A673 (cell line): Measurements from ENCODE around the gene ATG7. TPM values are rescaled to one million over a fixed set of nuclear protein-coding genes. Genes with fewer than 3 reads are reported as not detected.
A peak's percentile ranks its signal among the peaks of the same experiment; 100 is the strongest.

Source experiments
- BruUV-seq: library from RNA; stranded (reverse); fragments of 400-500 nt; replicated peaks from 2 replicates; lab custom pipeline; 2021; lab: Mats Ljungman, UMichigan
- CTCF ChIA-PET: fragments of 300-600 bp; sonication (Branson Sonifier 250); formaldehyde crosslinking; loops from one replicate; lab custom pipeline; 2022; ENCODE audit warnings: antibody characterized with exemption; lab: Charles Lee
- POLR2A ChIA-PET: fragments of 300-600 bp; sonication (Branson Sonifier 250); formaldehyde crosslinking; loops from one replicate; lab custom pipeline; 2022; ENCODE audit warnings: antibody characterized with exemption; ENCODE audit not compliant: low non-redundant PET; lab: Charles Lee
- DNase-seq: peaks from one replicate; pipeline ENCODE4 v3.0.0-alpha.2; 2015; ENCODE audit warnings: low spot score
- H3K27ac ChIP-seq: fragments of 200-600 bp; sonication (generic); 2 replicates; pipeline ENCODE4 v1.5.1; 2016; ENCODE audit warnings: mixed run types, low read depth, mild to moderate bottlenecking, mixed read lengths, antibody characterized with exemption, low read length; ENCODE audit not compliant: poor library complexity, severe bottlenecking
- H3K27me3 ChIP-seq: fragments of 200-600 bp; sonication (generic); replicated peaks from 2 replicates; pipeline ENCODE4 v1.6.1; 2017; ENCODE audit warnings: mixed run types, low read depth, mild to moderate bottlenecking, mixed read lengths, antibody characterized with exemption, low read length; ENCODE audit not compliant: insufficient read depth, poor library complexity
- H3K36me3 ChIP-seq: fragments of 200-600 bp; sonication (generic); 2 replicates; pipeline ENCODE4 v1.6.1; 2016; ENCODE audit warnings: mixed run types, mild to moderate bottlenecking, mixed read lengths, antibody characterized with exemption, low read length; ENCODE audit not compliant: insufficient read depth, poor library complexity, severe bottlenecking
- H3K4me1 ChIP-seq: fragments of 200-600 bp; sonication (generic); 2 replicates; pipeline ENCODE4 v1.6.1; 2017; ENCODE audit warnings: mixed run types, mild to moderate bottlenecking, mixed read lengths, antibody characterized with exemption, low read length; ENCODE audit not compliant: insufficient read depth, poor library complexity, severe bottlenecking
- H3K4me3 ChIP-seq: fragments of 200-600 bp; sonication (generic); 2 replicates; pipeline ENCODE4 v1.5.1; 2016; ENCODE audit warnings: low read depth, mixed run types, mild to moderate bottlenecking, mixed read lengths, low read length; ENCODE audit not compliant: poor library complexity, severe bottlenecking
- H3K9me3 ChIP-seq: fragments of 200-600 bp; sonication (generic); 2 replicates; pipeline ENCODE4 v1.6.1; 2016; ENCODE audit warnings: mixed run types, low read depth, mild to moderate bottlenecking, mixed read lengths, antibody characterized with exemption, low read length; ENCODE audit not compliant: poor library complexity, severe bottlenecking
- CTCF ChIP-seq: fragments of 300-800, 200-600 bp; sonication (generic); conservative IDR thresholded peaks from 2 replicates; pipeline ENCODE4 v1.5.1; 2017; ENCODE audit warnings: low read depth, mild to moderate bottlenecking, antibody characterized with exemption, low read length, moderate library complexity, mixed read lengths
- EZH2 ChIP-seq: fragments of 200-600 bp; sonication (generic); IDR thresholded peaks from 2 replicates; pipeline ENCODE4 v1.6.1; 2017; ENCODE audit warnings: borderline replicate concordance, low read depth, mild to moderate bottlenecking, mixed read lengths, antibody characterized with exemption, low read length; ENCODE audit not compliant: poor library complexity, severe bottlenecking
- intact Hi-C: fragments of 100-400 bp; cut with micrococcal nuclease; formaldehyde crosslinking; loops from one replicate; pipeline ENCODE4 v1.10.0; 2022; ENCODE audit not compliant: unreplicated experiment
- total RNA-seq: library from RNA; stranded (reverse); gene quantifications from 2 replicates; pipeline ENCODE4 v1.2.3, GENCODE V29; 2021

Gene ATG7
- total RNA-seq, 1 experiment from 2014 or later = 30.9 TPM

GRCh38 chr3:11431319-11431718, 159.1 kb downstream of the ATG7 start:
- intact Hi-C loops = no loop called here
- no peak for DNase-seq
- no peaks in the 10 kb centered on the region for H3K9me3 ChIP-seq
- no peaks in the 10 kb centered on the region for H3K27me3 ChIP-seq
- H3K4me3 ChIP-seq = no peak overlapping the region
- CTCF ChIA-PET = no interaction called here
- H3K4me1 ChIP-seq = peaks cover 11% of the 10 kb centered on the region
- H3K27ac ChIP-seq = no peak overlapping the region
- POLR2A ChIA-PET = interaction anchor here (0.7 kb wide), 1 partner anchor 592 kb away, joined by 3 read pairs; no protein-coding TSS in a partner anchor
- TF ChIP-seq CTCF (no peak), EZH2 (no peak)
- H3K36me3 ChIP-seq = no peaks in the 10 kb centered on the region
- no TSS peak for BruUV-seq

- Histone ChIP-seq H3K36me3 (no peaks in the 10 kb centered on the region), H3K4me1 (peaks cover 11% of the 10 kb centered on the region), H3K27me3 (no peaks in the 10 kb centered on the region), H3K9me3 (no peaks in the 10 kb centered on the region), H3K4me3 (no peak overlapping the region), H3K27ac (no peak overlapping the region)
- ChIA-PET POLR2A (no interaction called here), CTCF (no interaction called here)
- intact Hi-C loops = no loop called here
- BruUV-seq = no TSS peak
- DNase-seq = peak; percentile 22
- TF ChIP-seq EZH2 = no peak
Measured at GRCh38 chr3:11434017-11434526, 161.9 kb downstream of the ATG7 start.

GRCh38 chr3:11434563-11435096, 162.4 kb downstream of the ATG7 start:
- H3K4me1 ChIP-seq = peaks cover 11% of the 10 kb centered on the region
- TF ChIP-seq EZH2 (no peak), CTCF (no peak)
- H3K9me3 ChIP-seq = no peaks in the 10 kb centered on the region
- CTCF ChIA-PET = no interaction called here
- H3K36me3 ChIP-seq = no peaks in the 10 kb centered on the region
- DNase-seq = no peak
- POLR2A ChIA-PET = no interaction called here
- no TSS peak for BruUV-seq
- no peaks in the 10 kb centered on the region for H3K27me3 ChIP-seq
- no peak overlapping the region for H3K27ac ChIP-seq
- intact Hi-C loops = no loop called here
- no peak overlapping the region for H3K4me3 ChIP-seq
